ENCODE measurements around the gene ZNF318.

DNA sequence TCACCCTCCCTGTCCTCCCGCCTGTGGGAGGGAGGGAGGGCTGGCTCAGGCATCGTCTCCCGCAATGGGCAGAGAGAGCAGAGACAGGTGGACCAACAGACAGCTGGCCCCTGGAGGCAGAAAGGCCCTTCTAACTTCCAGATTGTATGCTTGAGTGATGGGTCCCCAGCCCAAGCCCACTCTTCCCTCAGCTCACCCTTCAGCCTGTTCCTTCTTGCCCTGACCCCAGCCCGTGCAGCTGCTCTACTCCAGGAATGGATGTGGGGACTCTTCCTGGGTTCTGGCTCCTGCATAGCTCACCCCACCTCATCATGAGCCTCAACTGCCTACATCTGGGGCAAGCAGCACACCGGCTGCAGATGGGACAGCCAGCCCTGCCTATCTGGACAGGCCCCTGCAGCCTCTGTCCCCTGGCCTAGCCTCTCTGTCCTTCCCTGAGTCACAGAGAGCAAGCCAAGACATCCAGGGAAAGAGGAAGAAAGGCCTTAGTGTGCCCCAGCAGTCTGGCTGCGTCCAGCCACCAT, 82.9 kb downstream of the ZNF318 start:
- TF ChIP-seq CTCF (optimal IDR thresholded peaks at IDR 0.05 in 1 of 3, IDR thresholded peaks at IDR 0.05 in 1 of 3, conservative IDR thresholded peaks at IDR 0.05 in 1 of 3; ENCODE audit: extremely low read depth in 1 of 3, insufficient read depth in 2 of 3, low read length in 3 of 3): no peak
- TF ChIP-seq EZH2 (IDR thresholded peaks at IDR 0.05; ENCODE audit: low read length): no peak

Data from keratinocyte (primary cell).